NCI-H226 (cell line): ENCODE measurements around the gene TMSB15B.
"Not testable (repeated sequence)": the region's sequence is repeated elsewhere in the genome, so short reads cannot be mapped to it uniquely, and the experiment has no call there.

ENCODE experiments used
- DNase-seq: peaks from one replicate; pipeline ENCODE4 v3.0.0-alpha.2; 2015

Gene TMSB15B

GRCh38 chrX:103962411-103963278, at the start of gene TMSB15B:
TMSB15B (plus strand) TSS chrX:103962627.
- not testable (repeated sequence) for DNase-seq

- peak; percentile 63 for DNase-seq
These were observed 48.9 kb upstream of the TMSB15B start for GRCh38 chrX:103913356-103914020.

- DNase-seq = peak; percentile 60
These were observed 44.4 kb upstream of the TMSB15B start for GRCh38 chrX:103918050-103918449.

GRCh38 chrX:103918571-103919269, 43.7 kb upstream of the TMSB15B start:
- peak; percentile 36 for DNase-seq

- DNase-seq = peak; percentile 8
These were observed 43.2 kb upstream of the TMSB15B start for GRCh38 chrX:103919270-103919637.

- not testable (repeated sequence) for DNase-seq
These were observed 41.9 kb upstream of the TMSB15B start for GRCh38 chrX:103920515-103920914.

- no peak for DNase-seq
These were observed 35.4 kb upstream of the TMSB15B start for GRCh38 chrX:103927030-103927429.

- DNase-seq = no peak
These were observed 34.8 kb upstream of the TMSB15B start for GRCh38 chrX:103927633-103928032.

- no peak for DNase-seq
These were observed 30.3 kb upstream of the TMSB15B start for GRCh38 chrX:103932133-103932532.

- not testable (repeated sequence) for DNase-seq
These were observed 22.2 kb upstream of the TMSB15B start for GRCh38 chrX:103940257-103940656.

- peak; percentile 29 for DNase-seq
These were observed 21.0 kb upstream of the TMSB15B start for GRCh38 chrX:103941201-103941975.

- no peak for DNase-seq
These were observed 12.9 kb upstream of the TMSB15B start for GRCh38 chrX:103949506-103949905.

- no peak for DNase-seq
These were observed 9.1 kb upstream of the TMSB15B start for GRCh38 chrX:103953353-103953752.

- DNase-seq = no peak
These were observed 8.2 kb upstream of the TMSB15B start for GRCh38 chrX:103954259-103954658.

- DNase-seq = not testable (repeated sequence)
These were observed 1.8 kb upstream of the TMSB15B start for GRCh38 chrX:103960599-103960998.

GRCh38 chrX:103983508-103983907, 21.1 kb downstream of the TMSB15B start:
- not testable (repeated sequence) for DNase-seq

- no peak for DNase-seq
These were observed 36.8 kb downstream of the TMSB15B start for GRCh38 chrX:103999234-103999633.

GRCh38 chrX:104008831-104009230, 46.4 kb downstream of the TMSB15B start:
- no peak for DNase-seq

GRCh38 chrX:104013158-104013557, 50.7 kb downstream of the TMSB15B start:
- DNase-seq = no peak

- no peak for DNase-seq
These were observed 51.2 kb downstream of the TMSB15B start, which contains the start of gene H2BW1 for GRCh38 chrX:104013606-104014005. H2BW1 (minus strand) TSS chrX:104013708; CDS start chrX:104013576, 132 bp downstream.

- DNase-seq = not testable (repeated sequence)
These were observed 53.1 kb downstream of the TMSB15B start for GRCh38 chrX:104015576-104015975.
